WTC11 (cell line): ENCODE data around the gene RYR2. TPM values are rescaled to one million over a fixed set of nuclear protein-coding genes. Genes with fewer than 3 reads are reported as not detected.

Experiments used
- ATAC-seq: fragments of 200-7000 bp; cut with Tn5 transposase; 2 replicates; pipeline ENCODE4 v1.10.0; 2021; ENCODE audit warnings: mild to moderate bottlenecking, moderate library complexity
- CTCF ChIA-PET: fragments of 300-600 bp; sonication (Branson Sonifier 250); formaldehyde crosslinking; loops from one replicate; lab custom pipeline; 2021; ENCODE audit warnings: antibody characterized with exemption; lab: Charles Lee
- POLR2A ChIA-PET: fragments of 350-600 bp; sonication (Branson Sonifier 250); formaldehyde crosslinking; loops from one replicate; lab custom pipeline; 2021; ENCODE audit warnings: antibody characterized with exemption; lab: Charles Lee
- DNase-seq: peaks from one replicate; pipeline ENCODE4 v3.0.0; 2021; ENCODE audit warnings: low spot score
- H3K27ac Mint-ChIP-seq: 2 replicates; pipeline ENCODE4 v1.8.0; 2021; ENCODE audit warnings: mixed read lengths
- H3K27me3 Mint-ChIP-seq: 2 replicates; pipeline ENCODE4 v1.8.0; 2021; ENCODE audit warnings: low read depth, mild to moderate bottlenecking, moderate library complexity, mixed read lengths
- H3K36me3 Mint-ChIP-seq: 2 replicates; pipeline ENCODE4 v1.8.0; 2021; ENCODE audit warnings: mixed read lengths
- H3K4me1 Mint-ChIP-seq: 2 replicates; pipeline ENCODE4 v1.8.0; 2022; ENCODE audit warnings: mixed read lengths
- H3K4me3 Mint-ChIP-seq: 2 replicates; pipeline ENCODE4 v1.8.0; 2021; ENCODE audit warnings: mild to moderate bottlenecking, moderate library complexity, mixed read lengths
- H3K9me3 Mint-ChIP-seq: 2 replicates; pipeline ENCODE4 v1.8.0; 2021; ENCODE audit warnings: mixed read lengths
- CTCF ChIP-seq: fragments of 200-600 bp; IDR thresholded peaks from 2 replicates; pipeline ENCODE4 v1.8.0; 2022; ENCODE audit warnings: antibody characterized with exemption
- E2F4 ChIP-seq: sonication (generic); formaldehyde crosslinking; IDR thresholded peaks from 2 replicates; pipeline ENCODE4 v1.8.1; 2022; ENCODE audit warnings: low read depth, mild to moderate bottlenecking, moderate library complexity, missing genetic modification reagents, borderline replicate concordance
- ELF4 ChIP-seq: sonication (generic); formaldehyde crosslinking; IDR thresholded peaks from 2 replicates; pipeline ENCODE4 v1.8.1; 2022; ENCODE audit warnings: low read depth, mild to moderate bottlenecking, moderate library complexity, missing genetic modification reagents
- FOXP1 ChIP-seq: sonication (generic); formaldehyde crosslinking; IDR thresholded peaks from 2 replicates; pipeline ENCODE4 v1.8.0; 2022; ENCODE audit warnings: missing genetic modification reagents, mild to moderate bottlenecking, moderate library complexity, borderline replicate concordance
- GABPB1 ChIP-seq: sonication (generic); formaldehyde crosslinking; IDR thresholded peaks from 2 replicates; pipeline ENCODE4 v1.8.1; 2023; ENCODE audit warnings: mild to moderate bottlenecking, missing genetic modification reagents
- GRHL2 ChIP-seq: fragments of 250-450 bp; sonication (Bioruptor Pico); IDR thresholded peaks from 2 replicates; pipeline ENCODE4 v1.8.0; 2022; ENCODE audit warnings: mild to moderate bottlenecking, moderate library complexity; ENCODE audit not compliant: insufficient replicate concordance, severe bottlenecking
- HMGA2 ChIP-seq: fragments of 250-450 bp; sonication (Bioruptor Pico); IDR thresholded peaks from 2 replicates; pipeline ENCODE4 v1.4.0; 2021; ENCODE audit warnings: mild to moderate bottlenecking, moderate library complexity
- JUN ChIP-seq: sonication (generic); formaldehyde crosslinking; IDR thresholded peaks from 2 replicates; pipeline ENCODE4 v1.8.0; 2023; ENCODE audit warnings: mild to moderate bottlenecking, missing genetic modification reagents
- MYBL2 ChIP-seq: sonication (generic); formaldehyde crosslinking; IDR thresholded peaks from 2 replicates; pipeline ENCODE4 v1.8.1; 2023; ENCODE audit warnings: mild to moderate bottlenecking, moderate library complexity, missing genetic modification reagents
- ZNF219 ChIP-seq: sonication (generic); formaldehyde crosslinking; IDR thresholded peaks from 2 replicates; pipeline ENCODE4 v1.8.0; 2023; ENCODE audit warnings: missing genetic modification reagents, mild to moderate bottlenecking, borderline replicate concordance
- ZNF671 ChIP-seq: fragments of 250-450 bp; sonication (Bioruptor Pico); IDR thresholded peaks from 2 replicates; pipeline ENCODE4 v1.8.0; 2021; ENCODE audit warnings: mild to moderate bottlenecking
- total RNA-seq: library from RNA; stranded (reverse); gene quantifications from 3 replicates; pipeline ENCODE4 v1.2.3, GENCODE V29; 2021
- TF ChIP-seq, protein P1 (sequence below): sonication (generic); formaldehyde crosslinking; IDR thresholded peaks from 2 replicates; pipeline ENCODE4 v1.8.1; 2023; ENCODE audit warnings: mild to moderate bottlenecking, missing genetic modification reagents, moderate library complexity
- TF ChIP-seq, protein P2 (sequence below): fragments of 250-450 bp; sonication (Bioruptor Pico); IDR thresholded peaks from 2 replicates; pipeline ENCODE4 v1.9.0; 2021; ENCODE audit warnings: mild to moderate bottlenecking
- TF ChIP-seq, protein P3 (sequence below): sonication (generic); formaldehyde crosslinking; IDR thresholded peaks from 2 replicates; pipeline ENCODE4 v1.8.0; 2023; ENCODE audit warnings: missing genetic modification reagents
- TF ChIP-seq, protein P4 (sequence below): sonication (generic); formaldehyde crosslinking; IDR thresholded peaks from 2 replicates; pipeline ENCODE4 v1.8.1; 2023; ENCODE audit warnings: mild to moderate bottlenecking, missing genetic modification reagents, borderline replicate concordance
- TF ChIP-seq, protein P5 (sequence below): sonication (generic); formaldehyde crosslinking; IDR thresholded peaks from 2 replicates; pipeline ENCODE4 v1.8.0; 2022; ENCODE audit warnings: missing genetic modification reagents
- TF ChIP-seq, protein P6 (sequence below): fragments of 250-450 bp; sonication (Bioruptor Pico); IDR thresholded peaks from 2 replicates; pipeline ENCODE4 v1.9.0; 2021; ENCODE audit warnings: moderate library complexity, mild to moderate bottlenecking, inconsistent platforms, borderline replicate concordance
- TF ChIP-seq, protein P7 (sequence below): sonication (generic); formaldehyde crosslinking; conservative IDR thresholded peaks from 2 replicates; pipeline ENCODE4 v1.8.1; 2023; ENCODE audit warnings: mild to moderate bottlenecking, low read depth, missing genetic modification reagents, moderate library complexity
- TF ChIP-seq, protein P8 (sequence below): sonication (generic); formaldehyde crosslinking; conservative IDR thresholded peaks from 2 replicates; pipeline ENCODE4 v1.8.1; 2022; ENCODE audit warnings: mild to moderate bottlenecking, missing genetic modification reagents

The RYR2 gene
- total RNA-seq, 1 experiment from 2014 or later: 7.9 TPM

DNA sequence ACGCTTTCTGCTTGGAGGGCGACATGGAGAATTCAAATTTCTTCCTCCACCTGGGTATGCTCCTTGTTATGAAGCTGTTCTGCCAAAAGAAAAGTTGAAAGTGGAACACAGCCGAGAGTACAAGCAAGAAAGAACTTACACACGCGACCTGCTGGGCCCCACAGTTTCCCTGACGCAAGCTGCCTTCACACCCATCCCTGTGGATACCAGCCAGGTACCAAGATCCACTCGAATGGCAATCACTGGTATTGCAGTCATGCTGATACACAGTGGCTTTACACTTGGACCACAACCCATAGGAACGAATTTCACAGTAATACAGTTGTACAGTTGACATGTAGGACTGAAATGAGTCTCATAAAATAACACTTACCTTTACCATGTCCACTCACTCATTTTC is 461.3 kb downstream of the RYR2 start (continued):
- TF ChIP-seq, protein P1, sequence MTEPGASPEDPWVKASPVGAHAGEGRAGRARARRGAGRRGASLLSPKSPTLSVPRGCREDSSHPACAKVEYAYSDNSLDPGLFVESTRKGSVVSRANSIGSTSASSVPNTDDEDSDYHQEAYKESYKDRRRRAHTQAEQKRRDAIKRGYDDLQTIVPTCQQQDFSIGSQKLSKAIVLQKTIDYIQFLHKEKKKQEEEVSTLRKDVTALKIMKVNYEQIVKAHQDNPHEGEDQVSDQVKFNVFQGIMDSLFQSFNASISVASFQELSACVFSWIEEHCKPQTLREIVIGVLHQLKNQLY: no peak
- TF ChIP-seq, protein P2, sequence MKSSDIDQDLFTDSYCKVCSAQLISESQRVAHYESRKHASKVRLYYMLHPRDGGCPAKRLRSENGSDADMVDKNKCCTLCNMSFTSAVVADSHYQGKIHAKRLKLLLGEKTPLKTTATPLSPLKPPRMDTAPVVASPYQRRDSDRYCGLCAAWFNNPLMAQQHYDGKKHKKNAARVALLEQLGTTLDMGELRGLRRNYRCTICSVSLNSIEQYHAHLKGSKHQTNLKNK (CRISPR knock-in tag): no peak
- TF ChIP-seq ZNF219 (CRISPR knock-in tag): no peak
- TF ChIP-seq, protein P3, sequence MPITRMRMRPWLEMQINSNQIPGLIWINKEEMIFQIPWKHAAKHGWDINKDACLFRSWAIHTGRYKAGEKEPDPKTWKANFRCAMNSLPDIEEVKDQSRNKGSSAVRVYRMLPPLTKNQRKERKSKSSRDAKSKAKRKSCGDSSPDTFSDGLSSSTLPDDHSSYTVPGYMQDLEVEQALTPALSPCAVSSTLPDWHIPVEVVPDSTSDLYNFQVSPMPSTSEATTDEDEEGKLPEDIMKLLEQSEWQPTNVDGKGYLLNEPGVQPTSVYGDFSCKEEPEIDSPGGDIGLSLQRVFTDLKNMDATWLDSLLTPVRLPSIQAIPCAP (CRISPR knock-in tag): no peak

GRCh38 chr1:237507005-237507404 is 465.0 kb downstream of the RYR2 start:
- no peak for ATAC-seq
- Mint-ChIP-seq H3K27ac (no peak overlapping the region), H3K27me3 (no peaks in the 10 kb centered on the region), H3K4me3 (no peak overlapping the region), H3K36me3 (peaks cover 9% of the 10 kb centered on the region; the same call in 1 of the 2 replicates), H3K4me1 (no peaks in the 10 kb centered on the region), H3K9me3 (no peaks in the 10 kb centered on the region)
- CTCF ChIA-PET: no interaction called here
- POLR2A ChIA-PET: no interaction called here
- no peak for DNase-seq
- TF ChIP-seq CTCF (no peak), E2F4 (CRISPR knock-in tag) (no peak), GABPB1 (CRISPR knock-in tag) (no peak), MYBL2 (CRISPR knock-in tag) (no peak), ELF4 (CRISPR knock-in tag) (no peak), FOXP1 (CRISPR knock-in tag) (no peak), GRHL2 (CRISPR knock-in tag) (no peak), HMGA2 (no peak), JUN (no peak), ZNF671 (CRISPR knock-in tag) (no peak)
- TF ChIP-seq, protein P4, sequence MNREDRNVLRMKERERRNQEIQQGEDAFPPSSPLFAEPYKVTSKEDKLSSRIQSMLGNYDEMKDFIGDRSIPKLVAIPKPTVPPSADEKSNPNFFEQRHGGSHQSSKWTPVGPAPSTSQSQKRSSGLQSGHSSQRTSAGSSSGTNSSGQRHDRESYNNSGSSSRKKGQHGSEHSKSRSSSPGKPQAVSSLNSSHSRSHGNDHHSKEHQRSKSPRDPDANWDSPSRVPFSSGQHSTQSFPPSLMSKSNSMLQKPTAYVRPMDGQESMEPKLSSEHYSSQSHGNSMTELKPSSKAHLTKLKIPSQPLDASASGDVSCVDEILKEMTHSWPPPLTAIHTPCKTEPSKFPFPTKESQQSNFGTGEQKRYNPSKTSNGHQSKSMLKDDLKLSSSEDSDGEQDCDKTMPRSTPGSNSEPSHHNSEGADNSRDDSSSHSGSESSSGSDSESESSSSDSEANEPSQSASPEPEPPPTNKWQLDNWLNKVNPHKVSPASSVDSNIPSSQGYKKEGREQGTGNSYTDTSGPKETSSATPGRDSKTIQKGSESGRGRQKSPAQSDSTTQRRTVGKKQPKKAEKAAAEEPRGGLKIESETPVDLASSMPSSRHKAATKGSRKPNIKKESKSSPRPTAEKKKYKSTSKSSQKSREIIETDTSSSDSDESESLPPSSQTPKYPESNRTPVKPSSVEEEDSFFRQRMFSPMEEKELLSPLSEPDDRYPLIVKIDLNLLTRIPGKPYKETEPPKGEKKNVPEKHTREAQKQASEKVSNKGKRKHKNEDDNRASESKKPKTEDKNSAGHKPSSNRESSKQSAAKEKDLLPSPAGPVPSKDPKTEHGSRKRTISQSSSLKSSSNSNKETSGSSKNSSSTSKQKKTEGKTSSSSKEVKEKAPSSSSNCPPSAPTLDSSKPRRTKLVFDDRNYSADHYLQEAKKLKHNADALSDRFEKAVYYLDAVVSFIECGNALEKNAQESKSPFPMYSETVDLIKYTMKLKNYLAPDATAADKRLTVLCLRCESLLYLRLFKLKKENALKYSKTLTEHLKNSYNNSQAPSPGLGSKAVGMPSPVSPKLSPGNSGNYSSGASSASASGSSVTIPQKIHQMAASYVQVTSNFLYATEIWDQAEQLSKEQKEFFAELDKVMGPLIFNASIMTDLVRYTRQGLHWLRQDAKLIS (CRISPR knock-in tag): no peak
- TF ChIP-seq, protein P5, sequence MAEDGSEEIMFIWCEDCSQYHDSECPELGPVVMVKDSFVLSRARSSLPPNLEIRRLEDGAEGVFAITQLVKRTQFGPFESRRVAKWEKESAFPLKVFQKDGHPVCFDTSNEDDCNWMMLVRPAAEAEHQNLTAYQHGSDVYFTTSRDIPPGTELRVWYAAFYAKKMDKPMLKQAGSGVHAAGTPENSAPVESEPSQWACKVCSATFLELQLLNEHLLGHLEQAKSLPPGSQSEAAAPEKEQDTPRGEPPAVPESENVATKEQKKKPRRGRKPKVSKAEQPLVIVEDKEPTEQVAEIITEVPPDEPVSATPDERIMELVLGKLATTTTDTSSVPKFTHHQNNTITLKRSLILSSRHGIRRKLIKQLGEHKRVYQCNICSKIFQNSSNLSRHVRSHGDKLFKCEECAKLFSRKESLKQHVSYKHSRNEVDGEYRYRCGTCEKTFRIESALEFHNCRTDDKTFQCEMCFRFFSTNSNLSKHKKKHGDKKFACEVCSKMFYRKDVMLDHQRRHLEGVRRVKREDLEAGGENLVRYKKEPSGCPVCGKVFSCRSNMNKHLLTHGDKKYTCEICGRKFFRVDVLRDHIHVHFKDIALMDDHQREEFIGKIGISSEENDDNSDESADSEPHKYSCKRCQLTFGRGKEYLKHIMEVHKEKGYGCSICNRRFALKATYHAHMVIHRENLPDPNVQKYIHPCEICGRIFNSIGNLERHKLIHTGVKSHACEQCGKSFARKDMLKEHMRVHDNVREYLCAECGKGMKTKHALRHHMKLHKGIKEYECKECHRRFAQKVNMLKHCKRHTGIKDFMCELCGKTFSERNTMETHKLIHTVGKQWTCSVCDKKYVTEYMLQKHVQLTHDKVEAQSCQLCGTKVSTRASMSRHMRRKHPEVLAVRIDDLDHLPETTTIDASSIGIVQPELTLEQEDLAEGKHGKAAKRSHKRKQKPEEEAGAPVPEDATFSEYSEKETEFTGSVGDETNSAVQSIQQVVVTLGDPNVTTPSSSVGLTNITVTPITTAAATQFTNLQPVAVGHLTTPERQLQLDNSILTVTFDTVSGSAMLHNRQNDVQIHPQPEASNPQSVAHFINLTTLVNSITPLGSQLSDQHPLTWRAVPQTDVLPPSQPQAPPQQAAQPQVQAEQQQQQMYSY: no peak
- TF ChIP-seq, protein P6, sequence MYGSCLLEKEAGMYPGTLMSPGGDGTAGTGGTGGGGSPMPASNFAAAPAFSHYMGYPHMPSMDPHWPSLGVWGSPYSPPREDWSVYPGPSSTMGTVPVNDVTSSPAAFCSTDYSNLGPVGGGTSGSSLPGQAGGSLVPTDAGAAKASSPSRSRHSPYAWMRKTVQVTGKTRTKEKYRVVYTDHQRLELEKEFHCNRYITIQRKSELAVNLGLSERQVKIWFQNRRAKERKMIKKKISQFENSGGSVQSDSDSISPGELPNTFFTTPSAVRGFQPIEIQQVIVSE (CRISPR knock-in tag): no peak
- TF ChIP-seq, protein P7, sequence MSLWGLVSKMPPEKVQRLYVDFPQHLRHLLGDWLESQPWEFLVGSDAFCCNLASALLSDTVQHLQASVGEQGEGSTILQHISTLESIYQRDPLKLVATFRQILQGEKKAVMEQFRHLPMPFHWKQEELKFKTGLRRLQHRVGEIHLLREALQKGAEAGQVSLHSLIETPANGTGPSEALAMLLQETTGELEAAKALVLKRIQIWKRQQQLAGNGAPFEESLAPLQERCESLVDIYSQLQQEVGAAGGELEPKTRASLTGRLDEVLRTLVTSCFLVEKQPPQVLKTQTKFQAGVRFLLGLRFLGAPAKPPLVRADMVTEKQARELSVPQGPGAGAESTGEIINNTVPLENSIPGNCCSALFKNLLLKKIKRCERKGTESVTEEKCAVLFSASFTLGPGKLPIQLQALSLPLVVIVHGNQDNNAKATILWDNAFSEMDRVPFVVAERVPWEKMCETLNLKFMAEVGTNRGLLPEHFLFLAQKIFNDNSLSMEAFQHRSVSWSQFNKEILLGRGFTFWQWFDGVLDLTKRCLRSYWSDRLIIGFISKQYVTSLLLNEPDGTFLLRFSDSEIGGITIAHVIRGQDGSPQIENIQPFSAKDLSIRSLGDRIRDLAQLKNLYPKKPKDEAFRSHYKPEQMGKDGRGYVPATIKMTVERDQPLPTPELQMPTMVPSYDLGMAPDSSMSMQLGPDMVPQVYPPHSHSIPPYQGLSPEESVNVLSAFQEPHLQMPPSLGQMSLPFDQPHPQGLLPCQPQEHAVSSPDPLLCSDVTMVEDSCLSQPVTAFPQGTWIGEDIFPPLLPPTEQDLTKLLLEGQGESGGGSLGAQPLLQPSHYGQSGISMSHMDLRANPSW: no peak
- TF ChIP-seq, protein P8, sequence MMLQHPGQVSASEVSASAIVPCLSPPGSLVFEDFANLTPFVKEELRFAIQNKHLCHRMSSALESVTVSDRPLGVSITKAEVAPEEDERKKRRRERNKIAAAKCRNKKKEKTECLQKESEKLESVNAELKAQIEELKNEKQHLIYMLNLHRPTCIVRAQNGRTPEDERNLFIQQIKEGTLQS: no peak
